Stomach smooth muscle (tissue), 2 donors: Measurements from ENCODE around the gene SIX2.

Experiments used
- H3K27ac ChIP-seq: one replicate; pipeline ENCODE4 v1.7.0; 2013; ENCODE audit warnings: mild to moderate bottlenecking, low read length, inconsistent platforms
- H3K27me3 ChIP-seq, 2 donors: one replicate each; pipeline ENCODE4 v1.7.0; 2013; ENCODE audit warnings: low read length in 2 of 2; ENCODE audit not compliant: insufficient read depth in 2 of 2, control insufficient read depth in 1 of 2
- H3K36me3 ChIP-seq, 2 donors: one replicate each; pipeline ENCODE4 v1.7.0; 2013; ENCODE audit warnings: low read length in 2 of 2; ENCODE audit not compliant: control insufficient read depth in 2 of 2, insufficient read depth in 2 of 2
- H3K4me1 ChIP-seq: one replicate; pipeline ENCODE4 v1.7.0; 2013; ENCODE audit warnings: low read length; ENCODE audit not compliant: control insufficient read depth, insufficient read depth
- H3K4me3 ChIP-seq, 2 donors: one replicate each; pipeline ENCODE4 v1.7.0; 2013; ENCODE audit warnings: low read length in 2 of 2
- H3K9ac ChIP-seq, 2 donors: one replicate each; pipeline ENCODE4 v1.7.0; 2013; ENCODE audit warnings: low read length in 2 of 2, mild to moderate bottlenecking in 1 of 2
- H3K9me3 ChIP-seq, 2 donors: one replicate each; pipeline ENCODE4 v1.7.0; 2013; ENCODE audit warnings: low read length in 2 of 2; ENCODE audit not compliant: control insufficient read depth in 2 of 2
- donor health status: healthy.
- donor health status: Pancreatic carcinoma.

The SIX2 gene

GRCh38 chr2:44965684-44966083 is 43.6 kb downstream of the SIX2 start:
- H3K27me3 ChIP-seq: peaks cover 12 to 21% of the 10 kb centered on the region in 2 donors
- H3K9ac ChIP-seq: no peak overlapping the region
- H3K27ac ChIP-seq: no peak overlapping the region
- no peaks in the 10 kb centered on the region for H3K36me3 ChIP-seq
- no peak overlapping the region for H3K4me3 ChIP-seq
- no peaks in the 10 kb centered on the region for H3K4me1 ChIP-seq
- no peaks in the 10 kb centered on the region for H3K9me3 ChIP-seq

- peaks cover 10 to 19% of the 10 kb centered on the region in 2 donors for H3K27me3 ChIP-seq
- no peak overlapping the region for H3K9ac ChIP-seq
- no peaks in the 10 kb centered on the region for H3K36me3 ChIP-seq
- no peaks in the 10 kb centered on the region for H3K9me3 ChIP-seq
- no peaks in the 10 kb centered on the region for H3K4me1 ChIP-seq
- no peak overlapping the region for H3K27ac ChIP-seq
- no peak overlapping the region for H3K4me3 ChIP-seq
Measured at GRCh38 chr2:44964752-44965236, 44.5 kb downstream of the SIX2 start.

GRCh38 chr2:44962176-44962695 is 47.0 kb downstream of the SIX2 start:
- no peaks in the 10 kb centered on the region for H3K36me3 ChIP-seq
- H3K4me1 ChIP-seq: no peaks in the 10 kb centered on the region
- no peak overlapping the region for H3K4me3 ChIP-seq
- H3K27ac ChIP-seq: no peak overlapping the region
- H3K9ac ChIP-seq: no peak overlapping the region
- peaks cover 13 to 15% of the 10 kb centered on the region in 2 donors for H3K27me3 ChIP-seq
- H3K9me3 ChIP-seq: no peaks in the 10 kb centered on the region

- H3K27ac ChIP-seq: no peak overlapping the region
- H3K9ac ChIP-seq: no peak overlapping the region
- H3K4me3 ChIP-seq: no peak overlapping the region
- no peaks in the 10 kb centered on the region for H3K9me3 ChIP-seq
- peaks cover 4% of the 10 kb centered on the region for H3K4me1 ChIP-seq
- H3K36me3 ChIP-seq: no peaks in the 10 kb centered on the region
- peaks cover 9 to 21% of the 10 kb centered on the region in 2 donors for H3K27me3 ChIP-seq
Measured at GRCh38 chr2:44960871-44961270, 48.4 kb downstream of the SIX2 start.

GRCh38 chr2:44959855-44960254 is 49.4 kb downstream of the SIX2 start:
- Histone ChIP-seq H3K4me1 (peaks cover 15% of the 10 kb centered on the region), H3K9me3 (no peaks in the 10 kb centered on the region), H3K27me3 (peaks cover 16 to 26% of the 10 kb centered on the region in 2 donors), H3K9ac (no peak overlapping the region), H3K36me3 (no peaks in the 10 kb centered on the region), H3K4me3 (no peak overlapping the region), H3K27ac (no peak overlapping the region)

- no peak overlapping the region for H3K4me3 ChIP-seq
- H3K27me3 ChIP-seq: peaks cover 37 to 40% of the 10 kb centered on the region in 2 donors
- H3K9me3 ChIP-seq: no peaks in the 10 kb centered on the region
- no peak overlapping the region for H3K9ac ChIP-seq
- peaks cover 24% of the 10 kb centered on the region for H3K4me1 ChIP-seq
- no peak overlapping the region for H3K27ac ChIP-seq
- no peaks in the 10 kb centered on the region for H3K36me3 ChIP-seq
Measured at GRCh38 chr2:44957656-44958327, 51.5 kb downstream of the SIX2 start.

GRCh38 chr2:44956843-44957242 is 52.4 kb downstream of the SIX2 start:
- H3K36me3 ChIP-seq: no peaks in the 10 kb centered on the region
- H3K4me3 ChIP-seq: no peak overlapping the region
- no peaks in the 10 kb centered on the region for H3K9me3 ChIP-seq
- no peak overlapping the region for H3K27ac ChIP-seq
- H3K9ac ChIP-seq: no peak overlapping the region
- H3K27me3 ChIP-seq: peaks cover 45 to 46% of the 10 kb centered on the region in 2 donors
- H3K4me1 ChIP-seq: peaks cover 33% of the 10 kb centered on the region

GRCh38 chr2:44955593-44956392 is 53.5 kb downstream of the SIX2 start:
- Histone ChIP-seq H3K27me3 (peaks cover 48 to 53% of the 10 kb centered on the region in 2 donors), H3K9ac (no peak overlapping the region), H3K4me1 (peaks cover 36% of the 10 kb centered on the region), H3K36me3 (no peaks in the 10 kb centered on the region), H3K27ac (no peak overlapping the region), H3K9me3 (no peaks in the 10 kb centered on the region), H3K4me3 (peak overlapping the region; percentile 56 to 64)
